Body of pancreas (tissue), 4 donors: Measurements from ENCODE around the gene NKX2-3. TPM values are rescaled to one million over a fixed set of nuclear protein-coding genes. Genes with fewer than 3 reads are reported as not detected.

ENCODE experiments used
- ATAC-seq: fragments of 150-250 bp; one replicate; pipeline ENCODE4 v1.9.1; 2016
- DNase-seq, 4 donors: peaks; one replicate each; pipeline ENCODE4 v3.0.0-alpha.2; 2019
- H3K27ac ChIP-seq, 4 donors: fragments of 200-600 bp; sonication (generic); 1 replicate in 3 of 4; 2 replicates in 1 of 4; pipeline versions ENCODE4 v1.5.1 to v1.6.1; 2016 to 2019; ENCODE audit warnings: mild to moderate bottlenecking in 1 of 4, mixed read lengths in 1 of 4, moderate library complexity in 1 of 4
- H3K27me3 ChIP-seq, 2 donors: fragments of 200-600 bp; sonication (generic); one replicate each; pipeline ENCODE4 v1.6.0; 2016; ENCODE audit warnings: mild to moderate bottlenecking in 1 of 2
- H3K36me3 ChIP-seq, 2 donors: fragments of 200-600 bp; sonication (generic); replicated peaks in 1 of 2; 2 replicates each; pipeline ENCODE4 v1.5.1; 2016; ENCODE audit warnings: low read depth in 2 of 2; ENCODE audit not compliant: insufficient read depth in 1 of 2
- H3K4me1 ChIP-seq: fragments of 200-600 bp; sonication (generic); one replicate; pipeline ENCODE4 v1.6.0; 2016
- H3K4me3 ChIP-seq, 2 donors: fragments of 200-600 bp; sonication (generic); 1 replicate in 1 of 2; 2 replicates in 1 of 2; pipeline ENCODE4 v1.5.1; 2016 to 2019
- H3K9me3 ChIP-seq, 3 donors: fragments of 200-600 bp; sonication (generic); 1 replicate in 2 of 3; 2 replicates in 1 of 3; pipeline ENCODE4 v1.5.1; 2016
- CTCF ChIP-seq, 7 experiments: fragments of 450-650 bp in 4 of 7; fragments of 200-600 bp in 3 of 7; sonication (generic) in 3 of 7; IDR thresholded peaks; one replicate each; pipeline ENCODE4 v1.5.1; 2016 to 2019; ENCODE audit warnings: antibody characterized with exemption in 7 of 7
- POLR2A ChIP-seq, 3 donors: fragments of 450-650 bp; IDR thresholded peaks; one replicate each; pipeline ENCODE4 v1.6.1; 2016; ENCODE audit warnings: antibody characterized with exemption in 3 of 3, mild to moderate bottlenecking in 2 of 3
- WGBS, 2 donors: methylation state at CpG; one replicate each; pipeline ENCODE4 v1.1.5; 2017; 5-methylcytosine and 5-hydroxymethylcytosine counted together
- intact Hi-C: fragments of 100-400 bp; cut with DNase I; formaldehyde crosslinking; loops from one replicate; pipeline ENCODE4 v1.15.1; 2023
- total RNA-seq, 2 donors: library from RNA; depleted of rRNA; stranded (reverse); fragments of >200 nt; gene quantifications; one replicate each; pipeline ENCODE4 v1.1.0, GENCODE V29; 2016

NKX2-3 gene
- total RNA-seq, 2 donors from 2014 or later: 2.9 TPM; not detected in 1

- Histone ChIP-seq H3K9me3 (no peaks in the 10 kb centered on the region), H3K4me1 (peaks cover 47% of the 10 kb centered on the region), H3K4me3 (no peak overlapping the region), H3K36me3 (no peaks in the 10 kb centered on the region), H3K27me3 (peaks cover 0 to 48% of the 10 kb centered on the region in 2 donors), H3K27ac (no peak overlapping the region)
- no peak for ATAC-seq
- no peak for DNase-seq
- WGBS, 2 donors: 10 to 23% methylated on average over 29 to 40 of the region's 40 CpGs
- TF ChIP-seq CTCF (IDR thresholded peaks at IDR 0.05) (no peak), POLR2A (IDR thresholded peaks at IDR 0.05) (no peak)
- intact Hi-C loops: no loop called here
Measured at GRCh38 chr10:99536338-99537085, 3.8 kb downstream of the NKX2-3 start.

GRCh38 chr10:99537086-99537988 is 4.6 kb downstream of the NKX2-3 start:
- DNase-seq (peak in 1 of 4 donors; percentile 30), ATAC-seq (no peak)
- Histone ChIP-seq H3K4me1 (peaks cover 47% of the 10 kb centered on the region), H3K9me3 (no peaks in the 10 kb centered on the region), H3K36me3 (no peaks in the 10 kb centered on the region), H3K27ac (no peak overlapping the region), H3K4me3 (no peak overlapping the region), H3K27me3 (peaks cover 0 to 44% of the 10 kb centered on the region in 2 donors)
- TF ChIP-seq CTCF (IDR thresholded peaks at IDR 0.05) (no peak), POLR2A (IDR thresholded peaks at IDR 0.05) (no peak)
- intact Hi-C loops: no loop called here
- WGBS, 2 donors: 10 to 17% methylated on average over 39 to 64 of the region's 64 CpGs

- intact Hi-C loops: no loop called here
- Histone ChIP-seq H3K27ac (no peak overlapping the region), H3K27me3 (peaks cover 0 to 41% of the 10 kb centered on the region in 2 donors), H3K4me3 (no peak overlapping the region), H3K4me1 (peaks cover 39% of the 10 kb centered on the region), H3K9me3 (no peaks in the 10 kb centered on the region), H3K36me3 (no peaks in the 10 kb centered on the region)
- ATAC-seq: no peak
- 51 to 56% methylated on average over 10 of the region's 10 CpGs for WGBS, 2 donors
- TF ChIP-seq CTCF (IDR thresholded peaks at IDR 0.05) (no peak), POLR2A (IDR thresholded peaks at IDR 0.05) (no peak)
- no peak for DNase-seq
Measured at GRCh38 chr10:99537989-99538917, 5.5 kb downstream of the NKX2-3 start.

GRCh38 chr10:99539120-99539519 is 6.4 kb downstream of the NKX2-3 start:
- intact Hi-C loops: no loop called here
- Histone ChIP-seq H3K4me1 (peaks cover 39% of the 10 kb centered on the region), H3K27ac (no peak overlapping the region), H3K4me3 (no peak overlapping the region), H3K36me3 (no peaks in the 10 kb centered on the region), H3K27me3 (peaks cover 0 to 34% of the 10 kb centered on the region in 2 donors), H3K9me3 (no peaks in the 10 kb centered on the region)
- no peak for DNase-seq
- TF ChIP-seq CTCF (IDR thresholded peaks at IDR 0.05): no peak
- no peak for TF ChIP-seq POLR2A (IDR thresholded peaks at IDR 0.05)
- no peak for ATAC-seq
- 65 to 74% methylated on average over 6 of the region's 6 CpGs for WGBS, 2 donors
